HG03342 (cell line): Measurements from ENCODE around the gene PATJ.
"Not testable (repeated sequence)": the region's sequence is repeated elsewhere in the genome, so short reads cannot be mapped to it uniquely, and the experiment has no call there.

Source experiments
- ATAC-seq: cut with Tn5 transposase; IDR thresholded peaks from one replicate; pipeline ENCODE4 v1.9.1; 2021; ENCODE audit warnings: mild to moderate bottlenecking, moderate library complexity; ENCODE audit not compliant: unreplicated experiment

PATJ gene

GRCh38 chr1:62194651-62195544, 452.6 kb downstream of the PATJ start, which contains the start of gene L1TD1:
Gene L1TD1, plus strand, starts transcription at chr1:62194849. Its CDS starts 11,780 bp downstream, at chr1:62206629.
- ATAC-seq = no peak

GRCh38 chr1:62196086-62196690, 453.9 kb downstream of the PATJ start:
- ATAC-seq = no peak

GRCh38 chr1:62198069-62198780, 455.9 kb downstream of the PATJ start:
- no peak for ATAC-seq

DNA sequence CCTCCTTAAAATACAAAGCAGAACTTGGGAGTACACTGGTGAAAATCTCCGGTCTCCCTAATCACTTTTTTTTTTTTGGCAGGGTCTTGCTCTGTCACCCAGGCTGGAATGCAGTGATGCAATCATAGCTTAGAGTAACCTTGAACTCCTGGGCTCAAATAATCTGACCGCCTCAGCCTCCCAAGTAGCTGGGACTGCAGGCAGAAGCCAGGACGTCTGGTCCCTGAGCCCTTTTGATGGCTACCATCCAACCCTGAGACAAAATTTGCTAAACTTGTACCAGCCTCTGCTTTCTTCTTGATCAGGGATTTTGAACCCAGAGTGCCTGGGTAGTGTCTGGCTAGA, 456.5 kb downstream of the PATJ start:
- no peak for ATAC-seq

GRCh38 chr1:62207187-62207586, 464.9 kb downstream of the PATJ start:
- no peak for ATAC-seq

GRCh38 chr1:62208087-62208486, 465.8 kb downstream of the PATJ start:
- no peak for ATAC-seq

- ATAC-seq = no peak
These were observed 466.7 kb downstream of the PATJ start for GRCh38 chr1:62208970-62209369.

GRCh38 chr1:62209931-62210595, 467.8 kb downstream of the PATJ start:
- ATAC-seq = no peak

GRCh38 chr1:62210960-62211359, 468.7 kb downstream of the PATJ start:
- no peak for ATAC-seq

GRCh38 chr1:62212411-62212810, 470.1 kb downstream of the PATJ start:
- ATAC-seq = no peak

DNA sequence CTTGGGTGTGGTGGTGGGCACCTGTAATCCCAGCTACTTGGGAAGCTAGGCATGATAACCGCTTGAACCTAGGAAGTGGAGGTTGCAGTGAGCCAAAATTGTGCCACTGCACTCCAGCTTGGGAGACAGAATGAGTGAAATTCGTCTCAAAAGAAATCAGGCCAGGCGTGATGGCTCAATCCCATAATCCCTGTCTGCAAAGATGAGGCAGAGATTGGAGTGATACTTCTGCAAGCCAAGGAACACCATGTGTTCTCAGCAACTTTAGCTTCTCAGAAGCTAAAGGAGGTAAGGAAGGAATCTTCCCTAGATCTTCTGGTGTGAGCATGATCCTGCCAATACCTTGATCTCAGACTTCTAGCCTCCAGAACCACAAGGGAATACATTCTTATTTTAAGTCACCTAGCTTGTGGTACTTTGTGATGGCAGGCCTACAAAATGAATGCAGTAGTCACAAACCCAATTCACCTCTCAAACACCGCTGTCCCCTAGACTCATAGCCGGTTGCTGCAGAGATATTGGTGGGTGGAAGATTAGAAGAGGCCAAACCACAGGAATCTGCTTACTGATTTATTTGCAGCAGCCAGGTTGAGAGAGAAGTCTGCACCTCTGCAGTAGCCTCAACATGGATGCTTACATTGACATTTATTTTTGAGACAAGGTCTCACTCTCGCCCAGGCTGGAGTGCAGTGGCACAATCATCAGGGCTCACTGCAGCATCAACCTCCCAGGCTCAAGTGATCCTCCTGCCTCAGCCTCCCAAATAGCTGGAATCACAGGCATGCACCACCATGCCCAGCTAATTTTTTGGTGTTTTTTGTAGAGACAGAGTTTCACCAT, 471.0 kb downstream of the PATJ start:
- ATAC-seq = no peak

GRCh38 chr1:62218604-62219003, 476.3 kb downstream of the PATJ start:
- no peak for ATAC-seq

DNA sequence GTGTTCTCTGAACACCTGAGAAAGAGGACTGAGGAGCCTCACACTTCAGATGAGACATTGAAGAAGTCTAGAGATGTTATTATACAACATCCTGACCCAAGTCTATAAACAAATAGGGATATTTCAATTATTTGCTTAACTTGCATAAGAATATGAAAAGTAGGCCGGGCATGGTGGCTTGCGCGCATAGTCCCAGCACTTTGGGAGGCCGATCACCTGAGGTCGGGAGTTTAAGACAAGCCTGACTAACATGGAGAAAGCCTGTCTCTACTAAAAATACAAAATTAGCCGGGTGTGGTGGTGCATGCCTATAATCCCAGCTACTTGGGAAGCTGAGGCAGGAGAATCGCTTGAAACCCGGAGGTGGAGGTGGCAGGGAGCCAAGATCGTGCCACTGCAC, 478.2 kb downstream of the PATJ start:
- ATAC-seq = not testable (repeated sequence)

GRCh38 chr1:62221171-62221570, 478.9 kb downstream of the PATJ start:
- no peak for ATAC-seq

DNA sequence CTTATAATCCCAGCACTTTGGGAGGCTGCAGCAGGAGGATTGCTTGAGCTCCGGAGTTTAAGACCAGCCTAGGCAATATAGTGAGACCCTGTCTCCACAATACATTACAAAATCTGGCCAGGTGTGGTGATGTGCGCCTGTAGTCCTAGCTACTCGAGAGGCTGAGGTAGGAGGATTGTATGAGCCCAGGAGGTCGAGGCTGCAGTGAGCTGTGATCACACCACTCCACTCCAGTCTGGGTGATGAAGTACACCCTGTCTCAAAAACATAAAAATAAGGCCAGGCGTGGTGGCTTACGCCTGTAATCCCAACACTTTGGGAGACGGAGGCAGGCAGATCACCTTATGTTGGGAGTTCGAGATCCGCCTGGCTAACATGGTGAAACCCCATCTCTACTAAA, 480.0 kb downstream of the PATJ start:
- no peak for ATAC-seq

DNA sequence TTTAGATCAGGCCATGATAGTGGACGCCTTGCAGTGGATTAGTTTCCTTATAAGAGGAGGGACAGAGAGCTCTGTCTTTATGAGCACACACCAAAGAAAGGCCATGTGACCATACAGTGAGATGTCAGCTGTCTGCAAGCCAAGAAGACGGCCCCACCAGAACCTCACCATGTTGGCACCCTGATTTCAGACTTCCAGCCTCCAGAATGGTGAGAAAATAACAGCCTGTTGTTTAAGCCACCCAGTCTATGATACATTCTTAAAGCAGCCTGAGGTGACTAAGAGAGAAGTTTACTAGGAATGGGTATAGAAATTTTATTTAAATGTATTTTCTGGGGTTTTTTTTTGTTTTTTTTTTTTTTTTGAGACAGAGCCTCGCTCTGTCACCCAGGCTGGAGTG, 481.9 kb downstream of the PATJ start:
- ATAC-seq = no peak

- no peak for ATAC-seq
These were observed 485.2 kb downstream of the PATJ start for GRCh38 chr1:62227496-62227895.
